Epithelial cell of esophagus (primary cell): ENCODE results near the gene ZDHHC11B.
"Not testable (repeated sequence)": the region's sequence is repeated elsewhere in the genome, so short reads cannot be mapped to it uniquely, and the experiment has no call there.

Experiments
- DNase-seq: peaks from one replicate; pipeline ENCODE4 v3.0.0; 2010; ENCODE audit warnings: low read depth
- H3K4me3 ChIP-seq: 2 replicates; pipeline ENCODE4 v1.5.1; 2011; ENCODE audit warnings: mild to moderate bottlenecking, low read length, control low read depth
- CTCF ChIP-seq: IDR thresholded peaks from 2 replicates; pipeline ENCODE4 v1.5.1; 2011; ENCODE audit warnings: low read depth, mild to moderate bottlenecking, low read length, control low read depth, inconsistent platforms; ENCODE audit not compliant: insufficient read depth; ENCODE audit errors: missing control alignments

ZDHHC11B gene

GRCh38 chr5:769485-770145, 14.9 kb downstream of the ZDHHC11B start:
- not testable (repeated sequence) for H3K4me3 ChIP-seq, DNase-seq

- H3K4me3 ChIP-seq = no peak overlapping the region
- TF ChIP-seq CTCF = no peak
- DNase-seq = no peak
Measured at GRCh38 chr5:766666-767431, 17.7 kb downstream of the ZDHHC11B start.

GRCh38 chr5:765948-766631, 18.4 kb downstream of the ZDHHC11B start:
- no peak for TF ChIP-seq CTCF
- no peak for DNase-seq
- H3K4me3 ChIP-seq = no peak overlapping the region

- DNase-seq = no peak
- H3K4me3 ChIP-seq = no peak overlapping the region
- TF ChIP-seq CTCF = no peak
Measured at GRCh38 chr5:763998-764781, 20.3 kb downstream of the ZDHHC11B start.

GRCh38 chr5:763397-763796, 21.1 kb downstream of the ZDHHC11B start:
- H3K4me3 ChIP-seq = no peak overlapping the region
- TF ChIP-seq CTCF = no peak
- no peak for DNase-seq

- not testable (repeated sequence) for DNase-seq, H3K4me3 ChIP-seq
Measured at GRCh38 chr5:762996-763395, 21.5 kb downstream of the ZDHHC11B start.

GRCh38 chr5:761854-762710, 22.4 kb downstream of the ZDHHC11B start:
- H3K4me3 ChIP-seq = no peak overlapping the region
- no peak for DNase-seq
- no peak for TF ChIP-seq CTCF
